ENCODE measurements around the gene PLA2G2F.

PLA2G2F gene

DNA sequence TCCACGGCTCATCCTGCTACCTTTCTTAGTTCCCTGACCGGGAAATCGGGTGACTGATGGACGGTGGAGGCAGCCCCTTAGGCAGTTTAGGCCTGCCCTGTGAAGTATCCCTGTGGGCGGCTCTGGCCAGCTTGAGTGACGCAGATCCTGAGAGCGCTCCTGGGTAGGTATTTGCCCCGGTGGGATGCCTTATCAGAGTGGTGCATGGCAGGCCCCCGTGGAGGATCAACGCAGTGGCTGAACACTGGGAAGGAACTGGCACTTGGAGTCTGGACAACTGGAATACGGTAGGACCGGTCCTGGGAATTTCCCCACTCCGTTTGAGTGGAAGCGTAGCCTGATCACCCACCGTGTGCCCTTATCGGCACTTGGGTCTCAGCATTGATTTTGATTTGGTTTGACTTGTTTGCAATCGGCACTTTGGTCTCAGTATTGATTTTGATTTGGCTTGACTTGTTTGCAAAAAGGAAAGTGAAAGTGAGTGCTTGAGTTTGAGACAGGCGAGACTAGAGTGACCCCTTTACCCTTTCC lies 15.2 kb downstream of the PLA2G2F start:
- TF ChIP-seq, protein P1, sequence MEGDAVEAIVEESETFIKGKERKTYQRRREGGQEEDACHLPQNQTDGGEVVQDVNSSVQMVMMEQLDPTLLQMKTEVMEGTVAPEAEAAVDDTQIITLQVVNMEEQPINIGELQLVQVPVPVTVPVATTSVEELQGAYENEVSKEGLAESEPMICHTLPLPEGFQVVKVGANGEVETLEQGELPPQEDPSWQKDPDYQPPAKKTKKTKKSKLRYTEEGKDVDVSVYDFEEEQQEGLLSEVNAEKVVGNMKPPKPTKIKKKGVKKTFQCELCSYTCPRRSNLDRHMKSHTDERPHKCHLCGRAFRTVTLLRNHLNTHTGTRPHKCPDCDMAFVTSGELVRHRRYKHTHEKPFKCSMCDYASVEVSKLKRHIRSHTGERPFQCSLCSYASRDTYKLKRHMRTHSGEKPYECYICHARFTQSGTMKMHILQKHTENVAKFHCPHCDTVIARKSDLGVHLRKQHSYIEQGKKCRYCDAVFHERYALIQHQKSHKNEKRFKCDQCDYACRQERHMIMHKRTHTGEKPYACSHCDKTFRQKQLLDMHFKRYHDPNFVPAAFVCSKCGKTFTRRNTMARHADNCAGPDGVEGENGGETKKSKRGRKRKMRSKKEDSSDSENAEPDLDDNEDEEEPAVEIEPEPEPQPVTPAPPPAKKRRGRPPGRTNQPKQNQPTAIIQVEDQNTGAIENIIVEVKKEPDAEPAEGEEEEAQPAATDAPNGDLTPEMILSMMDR (IDR thresholded peaks at IDR 0.05; ENCODE audit: low read depth, low read length): no peak
- no peak overlapping the region for H3K4me3 ChIP-seq (ENCODE audit: low read depth, low read length)
- no peaks in the 10 kb centered on the region for H3K27me3 ChIP-seq
- no peaks in the 10 kb centered on the region for H3K36me3 ChIP-seq
- no peaks in the 10 kb centered on the region for H3K4me1 ChIP-seq
- H3K9me3 ChIP-seq: no peaks in the 10 kb centered on the region
- no peak for DNase-seq

GRCh38 chr1:20158358-20159070 lies 19.4 kb downstream of the PLA2G2F start:
- H3K9me3 ChIP-seq: no peaks in the 10 kb centered on the region
- DNase-seq: no peak
- H3K4me1 ChIP-seq: no peaks in the 10 kb centered on the region
- no peaks in the 10 kb centered on the region for H3K36me3 ChIP-seq
- no peak overlapping the region for H3K4me3 ChIP-seq (ENCODE audit: low read depth, low read length)
- H3K27me3 ChIP-seq: no peaks in the 10 kb centered on the region
- TF ChIP-seq, protein P1 (IDR thresholded peaks at IDR 0.05; ENCODE audit: low read depth, low read length): no peak

DNA sequence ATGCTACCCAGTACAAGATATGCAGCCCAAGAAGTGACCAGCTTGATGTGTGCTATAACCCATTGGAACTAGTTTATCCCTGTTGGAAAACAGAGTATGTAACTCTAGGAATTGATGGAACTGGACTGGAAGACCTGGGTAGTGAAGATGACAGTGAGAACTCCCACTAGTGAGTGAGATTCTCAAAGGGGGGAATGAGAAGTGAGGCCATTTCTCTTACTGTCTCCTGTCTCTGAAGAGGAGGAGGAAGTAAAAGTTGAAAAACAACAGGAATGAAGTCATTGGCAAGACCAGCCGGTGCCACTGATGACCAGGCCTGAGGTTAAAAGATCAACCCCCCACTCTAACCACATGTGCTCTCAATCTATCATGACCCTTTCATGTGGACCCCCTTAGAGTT lies 20.9 kb downstream of the PLA2G2F start:
- no peaks in the 10 kb centered on the region for H3K4me1 ChIP-seq
- DNase-seq: no peak
- no peak overlapping the region for H3K4me3 ChIP-seq (ENCODE audit: low read depth, low read length)
- H3K27me3 ChIP-seq: no peaks in the 10 kb centered on the region
- TF ChIP-seq, protein P1 (IDR thresholded peaks at IDR 0.05; ENCODE audit: low read depth, low read length): no peak
- H3K9me3 ChIP-seq: no peaks in the 10 kb centered on the region
- H3K36me3 ChIP-seq: no peaks in the 10 kb centered on the region

- TF ChIP-seq, protein P1 (IDR thresholded peaks at IDR 0.05; ENCODE audit: low read depth, low read length): no peak
- no peaks in the 10 kb centered on the region for H3K27me3 ChIP-seq
- H3K9me3 ChIP-seq: no peaks in the 10 kb centered on the region
- no peaks in the 10 kb centered on the region for H3K36me3 ChIP-seq
- no peak overlapping the region for H3K4me3 ChIP-seq (ENCODE audit: low read depth, low read length)
- H3K4me1 ChIP-seq: no peaks in the 10 kb centered on the region
- no peak for DNase-seq
Measured at GRCh38 chr1:20164694-20165202, 25.6 kb downstream of the PLA2G2F start.

DNA sequence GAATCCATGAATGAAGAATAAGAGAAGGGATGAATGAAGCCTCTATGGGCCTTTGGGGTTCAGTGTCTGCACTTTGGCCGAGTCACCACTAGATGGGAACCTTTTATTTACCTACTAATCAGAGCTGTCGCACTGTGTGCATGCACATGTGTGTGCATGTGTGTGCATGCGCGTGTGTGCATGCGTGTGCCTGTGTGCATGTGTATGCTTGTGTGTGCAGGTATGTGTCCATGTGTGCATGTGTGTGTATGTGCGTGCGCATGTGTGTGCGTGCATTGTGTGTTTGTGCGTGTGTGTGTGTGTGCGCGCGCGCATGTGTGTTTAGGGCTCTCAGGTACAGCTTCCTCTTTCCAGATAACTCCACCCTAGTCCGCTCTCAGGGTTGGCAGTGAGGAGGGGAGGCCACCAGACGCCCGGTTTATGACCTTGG lies 26.4 kb downstream of the PLA2G2F start:
- Histone ChIP-seq H3K36me3 (no peaks in the 10 kb centered on the region), H3K4me1 (no peaks in the 10 kb centered on the region), H3K9me3 (no peaks in the 10 kb centered on the region), H3K4me3 (ENCODE audit: low read depth, low read length) (no peak overlapping the region), H3K27me3 (no peaks in the 10 kb centered on the region)
- no peak for DNase-seq
- TF ChIP-seq, protein P1 (IDR thresholded peaks at IDR 0.05; ENCODE audit: low read depth, low read length): peak; percentile 51

DNA sequence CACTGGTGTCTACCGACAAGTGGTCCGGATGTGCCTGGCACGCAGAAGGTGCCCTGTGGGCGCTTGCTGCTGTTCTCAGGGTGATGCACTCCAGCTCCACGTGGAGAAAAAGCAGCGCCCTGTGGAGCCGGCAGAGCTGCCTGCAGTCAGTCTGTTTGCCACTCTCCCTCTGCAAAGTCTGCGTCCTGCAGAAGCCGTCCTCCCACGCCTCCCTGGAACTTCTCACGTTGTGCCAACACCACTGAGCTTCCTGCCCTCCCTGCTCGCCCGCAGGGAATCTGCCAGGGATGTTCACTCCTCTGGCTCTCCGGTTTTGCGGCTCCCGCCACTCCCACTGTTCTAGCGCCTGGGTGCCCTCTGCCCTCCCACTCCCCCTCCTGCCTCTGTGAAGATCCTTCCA lies 26.9 kb downstream of the PLA2G2F start:
- Histone ChIP-seq H3K4me1 (no peaks in the 10 kb centered on the region), H3K36me3 (no peaks in the 10 kb centered on the region), H3K27me3 (no peaks in the 10 kb centered on the region), H3K9me3 (no peaks in the 10 kb centered on the region), H3K4me3 (ENCODE audit: low read depth, low read length) (no peak overlapping the region)
- TF ChIP-seq, protein P1 (IDR thresholded peaks at IDR 0.05; ENCODE audit: low read depth, low read length): no peak
- no peak for DNase-seq

All from BE2C (cell line).